Activated CD4-positive, alpha-beta T cell treated with anti-CD3 and anti-CD28 coated beads, Interleukin-2, amount 50 U/mL, for 48 hours (primary cell): Measurements from ENCODE around the gene STK25.

Source experiments
- DNase-seq, 2 experiments: peaks; one replicate each; pipeline ENCODE4 v3.0.0-alpha.2; 2020

Gene STK25

GRCh38 chr2:241493092-241493491 lies 15.3 kb downstream of the STK25 start:
- no peak for DNase-seq

- no peak for DNase-seq
Measured at GRCh38 chr2:241492174-241492565, 16.2 kb downstream of the STK25 start.

GRCh38 chr2:241491549-241492173 lies 16.7 kb downstream of the STK25 start:
- no peak for DNase-seq

- DNase-seq, result no peak
Measured at GRCh38 chr2:241490825-241491506, 17.4 kb downstream of the STK25 start.

GRCh38 chr2:241489733-241490680 lies 18.4 kb downstream of the STK25 start:
- DNase-seq, result no peak

- no peak for DNase-seq
Measured at GRCh38 chr2:241489088-241489487, 19.3 kb downstream of the STK25 start.

- no peak for DNase-seq
Measured at GRCh38 chr2:241485172-241485911, 23.0 kb downstream of the STK25 start.

GRCh38 chr2:241483305-241483704 lies 25.1 kb downstream of the STK25 start:
- no peak for DNase-seq

GRCh38 chr2:241482126-241482955 lies 26.0 kb downstream of the STK25 start:
- DNase-seq, result no peak

GRCh38 chr2:241481687-241482086 lies 26.7 kb downstream of the STK25 start:
- DNase-seq, result no peak

- no peak for DNase-seq
Measured at GRCh38 chr2:241479026-241479898, 29.1 kb downstream of the STK25 start.

GRCh38 chr2:241478166-241478565 lies 30.2 kb downstream of the STK25 start:
- no peak for DNase-seq

GRCh38 chr2:241475267-241475666 lies 33.1 kb downstream of the STK25 start:
- DNase-seq, result no peak

GRCh38 chr2:241473399-241473798 lies 35.0 kb downstream of the STK25 start:
- DNase-seq, result no peak

- DNase-seq, result no peak
Measured at GRCh38 chr2:241469746-241470145, 38.6 kb downstream of the STK25 start.

- DNase-seq, result no peak
Measured at GRCh38 chr2:241468476-241468781, 40.0 kb downstream of the STK25 start.

GRCh38 chr2:241467777-241468475 lies 40.5 kb downstream of the STK25 start:
- DNase-seq, result no peak

- no peak for DNase-seq
Measured at GRCh38 chr2:241466230-241466629, 42.2 kb downstream of the STK25 start.

GRCh38 chr2:241465543-241465942 lies 42.8 kb downstream of the STK25 start:
- DNase-seq, result no peak
